MM.1S (cell line): ENCODE data around the gene PDE1C.

ENCODE experiments used
- EZH2 ChIP-seq: fragments of 300-600 bp; sonication (generic); optimal IDR thresholded peaks from 2 replicates; pipeline ENCODE3; 2017; ENCODE audit warnings: low read depth, mild to moderate bottlenecking, antibody characterized with exemption, low read length, mixed read lengths
- EZH2phosphoT487 ChIP-seq: fragments of 300-600 bp; sonication (generic); IDR thresholded peaks from 2 replicates; pipeline ENCODE4 v1.6.1; 2018; ENCODE audit warnings: antibody characterized with exemption, low read length
- TF ChIP-seq, protein P1 (sequence below): fragments of 300-600 bp; sonication (generic); IDR thresholded peaks from 2 replicates; pipeline ENCODE4 v1.5.1; 2016; ENCODE audit warnings: antibody characterized with exemption, low read length, mixed read lengths

DNA sequence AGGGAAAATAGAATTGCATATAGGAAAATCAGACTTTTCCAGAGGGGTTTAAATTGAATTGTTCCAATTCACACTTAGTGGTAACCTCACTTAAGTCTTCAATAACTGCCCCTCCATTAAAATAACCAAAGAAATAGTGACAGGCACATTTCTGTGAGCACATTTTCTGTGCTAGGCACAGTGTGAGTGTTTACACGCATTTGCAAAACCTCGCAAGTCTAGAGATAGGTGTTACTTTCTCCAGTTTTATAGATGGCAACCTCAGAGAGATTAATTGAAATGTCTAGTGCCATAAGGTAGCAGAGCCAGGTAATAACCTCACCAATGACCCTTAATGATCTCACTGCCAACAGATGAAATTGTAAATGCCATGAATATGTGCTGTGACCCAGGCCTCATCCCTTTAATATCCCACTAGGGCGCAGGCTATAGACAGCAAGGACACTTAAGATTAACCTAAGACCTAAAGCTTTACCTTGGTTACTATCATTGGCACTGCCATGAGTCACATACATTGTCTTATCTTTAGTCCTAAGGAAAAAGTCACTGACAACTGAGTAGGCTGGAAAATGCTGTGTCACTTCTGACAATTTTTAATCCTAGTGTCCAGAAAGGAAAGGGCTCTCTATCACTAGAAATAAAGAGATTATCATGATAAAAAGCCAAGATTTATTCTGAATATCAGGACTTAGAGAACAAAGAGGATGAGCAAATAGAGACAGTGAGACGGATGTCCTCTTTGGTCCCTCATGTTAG is 195.4 kb downstream of the PDE1C start:
- TF ChIP-seq, protein P1, sequence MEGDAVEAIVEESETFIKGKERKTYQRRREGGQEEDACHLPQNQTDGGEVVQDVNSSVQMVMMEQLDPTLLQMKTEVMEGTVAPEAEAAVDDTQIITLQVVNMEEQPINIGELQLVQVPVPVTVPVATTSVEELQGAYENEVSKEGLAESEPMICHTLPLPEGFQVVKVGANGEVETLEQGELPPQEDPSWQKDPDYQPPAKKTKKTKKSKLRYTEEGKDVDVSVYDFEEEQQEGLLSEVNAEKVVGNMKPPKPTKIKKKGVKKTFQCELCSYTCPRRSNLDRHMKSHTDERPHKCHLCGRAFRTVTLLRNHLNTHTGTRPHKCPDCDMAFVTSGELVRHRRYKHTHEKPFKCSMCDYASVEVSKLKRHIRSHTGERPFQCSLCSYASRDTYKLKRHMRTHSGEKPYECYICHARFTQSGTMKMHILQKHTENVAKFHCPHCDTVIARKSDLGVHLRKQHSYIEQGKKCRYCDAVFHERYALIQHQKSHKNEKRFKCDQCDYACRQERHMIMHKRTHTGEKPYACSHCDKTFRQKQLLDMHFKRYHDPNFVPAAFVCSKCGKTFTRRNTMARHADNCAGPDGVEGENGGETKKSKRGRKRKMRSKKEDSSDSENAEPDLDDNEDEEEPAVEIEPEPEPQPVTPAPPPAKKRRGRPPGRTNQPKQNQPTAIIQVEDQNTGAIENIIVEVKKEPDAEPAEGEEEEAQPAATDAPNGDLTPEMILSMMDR = no peak
- no peak for TF ChIP-seq EZH2phosphoT487
- no peak for TF ChIP-seq EZH2
